HG03135 (cell line): ENCODE results near the gene HIP1R.
"Not testable (repeated sequence)": the region's sequence is repeated elsewhere in the genome, so short reads cannot be mapped to it uniquely, and the experiment has no call there.

Experiments used
- ATAC-seq: cut with Tn5 transposase; IDR thresholded peaks from one replicate; pipeline ENCODE4 v1.9.1; 2021; ENCODE audit warnings: mild to moderate bottlenecking, moderate library complexity; ENCODE audit not compliant: unreplicated experiment

Gene HIP1R

GRCh38 chr12:122892724-122893123 is 57.5 kb downstream of the HIP1R start:
- not testable (repeated sequence) for ATAC-seq

- no peak for ATAC-seq
Measured at GRCh38 chr12:122893208-122894153, 58.2 kb downstream of the HIP1R start.

GRCh38 chr12:122894193-122895121 is 59.2 kb downstream of the HIP1R start:
- ATAC-seq, result no peak

GRCh38 chr12:122895320-122895703 is 60.1 kb downstream of the HIP1R start:
- no peak for ATAC-seq

- ATAC-seq, result no peak
Measured at GRCh38 chr12:122895704-122896636, 60.7 kb downstream of the HIP1R start, which contains the start of gene VPS37B. Gene VPS37B, minus strand, starts transcription at chr12:122896124. Its CDS starts 62 bp downstream, at chr12:122896062.

GRCh38 chr12:122896662-122897061 is 61.4 kb downstream of the HIP1R start:
- no peak for ATAC-seq

GRCh38 chr12:122899887-122900286 is 64.6 kb downstream of the HIP1R start:
- no peak for ATAC-seq

GRCh38 chr12:122902854-122903692 is 67.8 kb downstream of the HIP1R start:
- no peak for ATAC-seq

- no peak for ATAC-seq
Measured at GRCh38 chr12:122903693-122904034, 68.4 kb downstream of the HIP1R start.

GRCh38 chr12:122905258-122905657 is 70.0 kb downstream of the HIP1R start:
- not testable (repeated sequence) for ATAC-seq

- no peak for ATAC-seq
Measured at GRCh38 chr12:122908915-122909314, 73.7 kb downstream of the HIP1R start.

- no peak for ATAC-seq
Measured at GRCh38 chr12:122909442-122910288, 74.4 kb downstream of the HIP1R start.
